Posterior cingulate gyrus (tissue), 11 donors: Measurements from ENCODE around the gene INSR.
A peak's percentile ranks its signal among the peaks of the same experiment; 100 is the strongest.

Experiments used
- DNase-seq, 10 donors: peaks; one replicate each; pipeline versions ENCODE4 v3.0.0 to v3.0.0-alpha.2; 2020 to 2021; ENCODE audit warnings: mixed read lengths in 3 of 10
- intact Hi-C: fragments of 100-400 bp; cut with DNase I; formaldehyde crosslinking; loops from one replicate; pipeline ENCODE4 v1.15.1; 2023

Gene INSR

DNA sequence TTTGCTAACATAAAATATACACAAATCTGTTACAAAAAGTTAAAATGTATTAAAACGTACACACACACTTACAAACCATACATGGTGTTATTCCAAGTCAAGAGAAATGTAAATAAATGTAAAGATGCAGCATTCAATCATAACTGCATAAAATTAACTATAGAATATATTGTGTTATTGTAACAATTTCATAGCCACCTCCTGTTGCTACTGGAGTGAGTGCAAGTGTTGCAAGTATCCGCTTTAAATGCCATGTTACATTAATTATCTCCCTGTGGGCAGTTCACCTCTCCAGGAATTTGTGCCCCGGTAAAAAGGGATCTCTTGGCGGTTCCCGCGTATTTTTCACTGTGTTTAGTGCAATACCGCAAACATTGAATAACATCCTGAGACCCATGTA lies 3.5 kb upstream of the INSR start:
- intact Hi-C loops = no loop called here
- no peak for DNase-seq

DNA sequence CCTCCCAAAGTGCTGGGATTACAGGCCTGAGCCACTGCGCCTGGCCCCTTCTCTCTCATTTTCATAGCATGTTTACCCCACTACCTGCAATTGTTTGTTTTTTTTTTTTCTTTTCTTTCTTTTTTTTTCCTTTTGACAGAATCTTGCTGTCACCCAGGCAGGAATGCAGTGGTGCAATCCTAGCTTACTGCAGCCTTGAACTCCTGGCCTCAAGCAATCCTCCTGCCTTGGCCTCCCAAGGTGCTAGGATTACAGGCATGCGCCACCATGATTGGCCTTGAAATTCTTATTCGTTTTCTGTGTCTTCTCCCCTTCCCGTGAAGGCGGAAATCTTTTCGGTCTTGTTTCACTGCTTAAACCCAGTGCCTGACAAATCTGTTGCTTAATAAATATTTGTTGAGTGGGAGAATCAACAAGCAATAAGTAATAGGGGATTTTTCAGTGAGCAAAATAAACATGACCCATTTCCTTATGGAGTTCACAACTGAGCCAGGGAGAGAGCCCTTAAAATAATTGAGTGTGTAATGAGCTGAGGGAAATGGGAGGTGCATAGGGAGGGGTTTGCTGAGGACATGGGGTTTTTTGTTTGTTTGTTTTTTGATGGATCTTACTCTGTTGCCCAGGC lies 1.8 kb upstream of the INSR start:
- DNase-seq = peak in 1 of 10 donors; percentile 22
- intact Hi-C loops = loop anchor here (2.0 kb wide), 1 partner anchor 147 kb away; no protein-coding TSS in a partner anchor

DNA sequence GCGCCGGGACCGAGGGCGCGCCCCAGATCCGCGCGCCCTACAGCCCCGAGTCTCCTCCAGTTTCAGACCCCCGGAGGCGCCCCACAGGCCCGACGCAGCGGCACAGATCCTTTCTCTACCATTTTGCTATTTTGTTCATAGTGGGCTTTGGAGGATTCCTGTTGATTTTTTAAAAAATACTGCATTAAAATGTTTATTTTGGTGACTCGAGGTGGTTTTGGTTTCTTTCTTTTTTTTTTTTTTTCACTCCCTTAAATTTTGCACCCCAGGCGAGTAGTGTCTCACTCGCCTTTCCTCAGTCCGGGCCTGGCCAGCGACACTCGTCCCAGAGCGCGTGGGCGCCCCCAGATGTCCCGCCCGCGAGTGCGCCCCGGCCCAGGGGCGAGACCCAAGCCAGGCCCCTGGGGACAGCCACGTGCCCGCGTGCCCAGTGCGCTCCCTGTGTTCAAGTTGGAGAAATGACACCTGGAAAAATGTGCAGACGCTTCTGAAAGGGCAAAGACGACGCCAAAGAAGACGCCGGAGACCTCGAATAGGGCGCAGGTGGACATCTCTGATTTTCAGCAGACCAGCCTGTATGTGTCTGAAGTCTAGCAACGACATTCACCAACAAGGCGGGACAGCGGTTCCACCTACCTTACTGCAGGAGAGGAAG lies 471 bp upstream of the INSR start:
- DNase-seq = peak; percentile 49 to 96 (median 64)
- intact Hi-C loops = loop anchor here (1.0 to 5.0 kb wide), 3 partner anchors 96 to 192 kb away; no protein-coding TSS in a partner anchor

DNA sequence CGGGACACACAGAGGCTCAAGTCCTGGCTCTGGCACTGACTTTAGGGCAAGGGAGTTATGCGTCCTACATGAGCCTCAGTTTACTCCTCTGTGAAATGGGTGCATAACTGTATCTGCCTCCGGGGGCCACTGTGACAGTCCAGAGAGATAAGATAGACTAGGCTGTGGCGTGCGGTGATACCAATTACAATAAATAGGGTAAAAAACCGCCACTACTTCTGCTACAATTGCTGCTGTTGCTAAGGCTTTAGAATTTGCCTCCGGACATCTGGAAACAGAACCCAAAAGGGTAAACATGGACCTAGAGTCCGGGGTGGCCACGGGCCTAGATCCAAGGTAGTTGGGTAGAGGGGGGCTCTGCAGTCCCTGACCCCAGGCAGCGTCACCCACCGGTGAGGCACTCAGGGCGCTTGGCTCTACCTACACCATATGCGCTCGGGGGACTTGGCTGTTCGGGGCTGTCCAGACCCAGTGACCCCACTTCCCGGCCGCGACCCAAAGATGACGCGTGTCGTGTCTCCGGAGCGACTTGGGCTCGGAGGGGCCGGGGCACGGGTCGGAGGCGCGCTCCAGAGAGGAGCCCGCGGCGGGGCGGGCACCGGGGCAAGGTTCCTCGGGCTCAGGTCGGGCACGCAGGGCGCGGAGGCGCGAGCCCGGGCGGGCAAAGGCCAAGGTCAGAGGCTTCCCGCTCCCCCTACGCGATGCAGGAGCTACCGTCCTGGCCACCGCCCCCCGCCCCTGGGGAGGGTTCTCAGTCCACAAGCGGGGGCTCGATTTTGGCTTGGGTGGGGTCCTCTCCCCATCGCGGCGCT lies 1.1 kb downstream of the INSR start:
- DNase-seq = peak in 9 of 10 donors; percentile 6 to 89 (median 22)
- intact Hi-C loops = loop anchor here (5.0 kb wide), 1 partner anchor 191 kb away; no protein-coding TSS in a partner anchor

DNA sequence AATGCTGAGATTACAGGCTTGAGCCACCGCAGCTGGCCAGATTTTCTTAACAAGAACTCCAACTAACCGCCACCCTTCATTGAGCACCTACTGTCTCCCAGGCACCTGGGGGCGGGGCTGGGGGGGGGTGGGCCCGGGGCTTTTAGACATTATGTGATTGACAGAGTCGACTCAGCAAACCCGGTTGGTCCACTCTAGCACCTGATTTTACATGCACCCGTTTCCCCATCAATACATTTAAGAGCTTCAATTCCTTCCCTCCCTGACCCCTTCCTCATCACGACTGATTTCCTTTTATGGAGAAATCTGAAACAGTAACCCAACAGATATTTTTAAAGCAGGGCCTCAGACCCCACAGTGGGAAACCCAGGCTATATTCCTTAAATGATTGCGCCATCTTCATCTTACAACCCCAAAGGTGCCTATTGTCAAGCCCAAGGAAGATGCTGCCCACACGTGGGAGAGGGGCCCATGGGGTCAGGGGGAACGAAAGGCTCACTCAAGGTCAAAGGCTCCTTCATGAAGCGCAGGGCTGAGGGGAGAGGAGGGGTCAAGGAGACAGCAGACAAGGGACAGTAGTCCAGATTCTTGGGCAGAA lies 1.8 kb downstream of the INSR start:
- intact Hi-C loops = loop anchor here (5.0 kb wide), 1 partner anchor 190 kb away; no protein-coding TSS in a partner anchor
- DNase-seq = peak in 1 of 10 donors; percentile 59

DNA sequence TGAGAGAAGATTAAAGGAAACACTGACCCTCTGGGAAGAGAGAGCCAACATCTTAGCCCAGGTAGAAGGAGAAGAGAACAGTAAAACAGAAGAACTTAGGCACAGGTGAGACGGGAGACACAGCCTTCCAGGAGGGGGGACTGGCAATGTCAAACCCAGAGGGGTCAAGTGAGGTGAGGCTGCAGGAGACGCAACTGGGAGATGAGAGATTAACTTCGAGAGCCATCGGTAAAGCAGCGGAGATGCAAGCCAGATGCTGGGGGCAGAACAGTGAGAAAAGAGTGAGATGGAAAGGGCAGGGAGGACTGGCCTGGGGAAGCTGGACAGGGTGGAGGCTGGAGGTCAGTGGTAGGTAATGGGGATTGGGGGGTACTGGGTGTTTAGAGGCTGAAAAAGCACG lies 5.2 kb downstream of the INSR start:
- intact Hi-C loops = no loop called here
- peak in 1 of 10 donors; percentile 44 for DNase-seq

DNA sequence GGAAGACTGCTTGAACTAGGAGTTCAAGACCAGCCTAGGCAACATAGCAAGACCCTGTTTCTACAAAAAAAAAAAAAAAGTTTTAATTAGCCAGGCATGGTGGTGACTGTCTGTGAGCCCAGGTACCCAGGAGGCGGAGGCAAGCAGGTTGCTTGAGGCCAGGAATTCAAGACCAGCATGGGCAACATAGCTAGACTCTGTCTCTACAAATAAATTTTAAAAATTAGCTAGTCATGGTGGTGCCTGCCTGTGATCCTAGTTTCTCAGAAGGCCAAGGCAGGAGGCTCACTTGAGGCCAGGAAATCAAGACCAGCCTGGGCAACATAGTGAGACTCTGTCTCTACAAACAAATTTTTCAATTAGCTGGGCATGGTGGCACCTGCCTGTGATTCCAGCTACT lies 6.1 kb downstream of the INSR start:
- DNase-seq = peak in 2 of 10 donors; percentile 13 to 31
- intact Hi-C loops = no loop called here

DNA sequence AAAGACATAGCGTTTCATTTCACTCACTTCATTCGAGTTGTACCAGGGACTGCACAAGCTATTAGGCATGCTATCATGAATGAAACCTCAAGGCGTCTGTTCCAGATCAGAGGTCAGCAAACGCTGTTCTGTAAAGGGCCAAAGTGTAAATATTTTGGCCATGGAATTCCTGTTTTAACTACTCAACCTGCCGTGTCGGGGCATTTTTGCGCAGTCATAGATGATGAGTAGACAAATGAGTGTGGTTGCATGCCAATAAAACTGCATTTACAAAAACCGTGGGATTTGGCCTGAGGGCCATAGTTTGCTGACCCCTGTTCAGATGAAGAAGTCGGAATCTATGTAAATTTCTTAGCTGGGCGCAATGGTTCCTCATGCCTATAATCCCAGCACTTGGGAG lies 6.5 kb downstream of the INSR start:
- intact Hi-C loops = no loop called here
- peak in 1 of 10 donors; percentile 6 for DNase-seq

DNA sequence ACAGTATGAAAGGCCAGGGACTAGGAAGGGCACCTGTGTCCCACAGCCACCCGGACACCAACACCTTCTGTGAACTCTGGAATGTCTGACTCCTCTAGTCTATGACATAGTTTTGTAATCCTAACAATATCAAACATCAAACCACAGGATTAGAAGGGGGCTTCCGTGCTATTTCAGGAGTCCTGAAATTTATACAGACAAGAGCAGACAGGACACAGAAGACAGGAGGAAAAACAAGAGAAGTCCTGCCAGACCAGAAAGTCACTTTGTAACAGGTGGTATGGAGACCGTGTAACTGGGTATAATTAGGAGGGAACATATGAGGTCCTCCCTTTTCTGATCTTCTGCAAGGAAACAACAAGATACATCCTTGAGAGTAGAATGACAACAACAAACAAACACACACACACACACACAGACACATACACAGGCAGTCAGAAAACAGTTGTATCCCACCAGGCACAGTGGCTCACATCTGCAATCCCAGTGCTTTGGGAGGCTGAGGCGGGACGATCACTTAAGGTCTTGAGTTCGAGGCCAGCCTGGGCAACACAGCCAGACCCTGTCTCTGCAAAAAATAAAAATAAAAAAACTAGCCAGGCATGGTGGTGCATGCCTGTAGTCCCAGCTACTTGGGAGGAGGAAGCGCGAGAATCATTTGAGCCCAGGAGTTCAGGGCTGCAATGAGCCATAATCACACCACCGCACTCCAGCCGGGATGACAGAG lies 13.1 kb downstream of the INSR start:
- DNase-seq = peak in 2 of 10 donors; percentile 27 to 28
- intact Hi-C loops = no loop called here

DNA sequence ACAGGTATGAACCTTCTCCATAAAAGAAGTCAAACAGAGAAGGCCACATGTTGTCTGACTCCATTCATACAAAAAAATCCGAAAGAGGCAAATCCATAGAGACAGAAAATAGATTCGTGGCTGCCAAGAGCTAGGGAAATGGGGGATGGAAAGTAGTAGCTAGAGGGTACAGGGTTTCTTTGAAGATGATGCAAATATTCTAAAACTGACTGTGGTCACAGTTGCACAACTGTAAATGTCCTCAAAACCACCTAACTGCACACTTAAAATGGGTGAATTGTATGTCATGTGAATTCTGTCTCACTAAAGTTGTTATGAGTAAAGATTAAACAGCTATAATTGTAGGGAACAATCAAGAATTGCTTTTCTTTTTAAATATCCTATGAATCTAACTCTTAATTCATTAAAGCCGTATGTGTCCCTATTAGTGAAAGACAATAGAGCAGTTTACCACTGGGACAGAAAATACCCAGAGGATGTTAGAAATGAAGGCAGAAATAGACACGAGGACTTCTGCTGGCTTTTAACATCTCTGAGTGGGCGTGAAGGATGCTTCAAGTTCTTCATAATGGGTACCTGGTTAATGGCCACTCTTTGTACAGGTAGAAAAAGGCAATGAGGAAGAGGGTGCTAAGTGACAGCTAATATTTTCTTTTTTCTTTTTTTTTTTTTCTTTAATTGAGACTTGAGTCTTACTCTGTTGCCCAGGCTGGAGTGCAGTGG lies 21.2 kb downstream of the INSR start:
- intact Hi-C loops = no loop called here
- DNase-seq = no peak

DNA sequence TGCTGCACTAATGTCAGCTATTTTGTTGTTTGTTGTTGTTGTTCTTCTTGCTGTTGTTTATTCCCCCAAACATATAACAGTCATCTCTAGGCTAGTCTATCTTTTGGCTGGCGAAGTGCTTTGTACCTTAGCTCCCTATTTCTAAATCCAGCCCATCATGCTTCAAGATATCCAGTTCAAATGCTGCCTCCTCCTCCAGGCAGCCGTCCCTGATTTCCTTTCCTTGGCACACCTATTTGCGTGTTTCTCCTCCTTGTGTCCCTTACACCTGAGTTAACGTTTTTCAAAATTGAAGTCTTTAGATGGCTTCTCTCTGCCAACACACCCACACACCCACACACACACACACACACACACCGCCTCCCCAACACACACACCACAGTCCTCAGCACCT lies 25.5 kb downstream of the INSR start:
- DNase-seq = peak in 1 of 10 donors; percentile 43
- intact Hi-C loops = no loop called here

DNA sequence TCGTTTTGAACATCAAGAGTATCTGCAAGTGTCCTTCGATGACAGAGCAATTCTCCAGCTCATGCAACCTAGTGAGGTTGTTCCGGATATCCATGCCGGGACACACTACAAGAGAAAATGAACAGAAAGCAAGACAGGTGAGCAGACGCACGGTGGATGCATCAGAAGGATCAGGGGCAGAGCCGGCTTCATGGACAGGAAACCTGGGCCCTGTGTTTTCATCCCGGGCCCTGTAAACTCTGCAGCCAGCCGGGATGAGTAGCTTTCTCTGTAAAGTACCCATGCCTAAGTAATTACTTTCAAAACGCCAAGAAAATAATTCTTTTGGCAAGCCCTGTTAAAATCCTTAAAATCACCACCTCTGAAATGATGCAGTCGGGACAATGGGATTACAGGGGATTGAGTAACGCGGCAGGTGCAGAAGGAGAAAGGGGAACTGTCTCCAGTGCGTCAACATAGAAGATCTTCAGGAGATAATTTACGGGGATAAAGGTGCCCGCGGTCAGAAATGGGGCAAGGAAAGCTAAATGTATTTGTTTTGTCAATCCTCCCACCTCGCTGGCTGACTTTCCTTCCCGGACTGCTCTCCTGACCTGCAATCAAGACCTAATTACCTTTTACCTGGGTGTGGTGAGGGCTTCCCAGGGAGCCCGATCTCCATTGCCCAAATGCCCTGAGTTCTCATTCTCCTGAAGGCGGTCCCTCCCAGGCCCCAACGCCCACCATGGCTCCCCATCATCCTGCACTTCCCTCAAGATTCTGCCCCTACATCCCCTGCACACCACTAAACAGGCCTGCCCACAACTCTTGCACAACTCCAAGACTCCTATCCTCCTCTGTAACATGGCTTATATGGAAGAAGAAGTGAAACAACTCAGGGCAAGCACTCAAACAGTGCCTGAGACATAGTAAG lies 26.2 kb downstream of the INSR start:
- DNase-seq = peak in 2 of 10 donors; percentile 55 to 72
- intact Hi-C loops = no loop called here

DNA sequence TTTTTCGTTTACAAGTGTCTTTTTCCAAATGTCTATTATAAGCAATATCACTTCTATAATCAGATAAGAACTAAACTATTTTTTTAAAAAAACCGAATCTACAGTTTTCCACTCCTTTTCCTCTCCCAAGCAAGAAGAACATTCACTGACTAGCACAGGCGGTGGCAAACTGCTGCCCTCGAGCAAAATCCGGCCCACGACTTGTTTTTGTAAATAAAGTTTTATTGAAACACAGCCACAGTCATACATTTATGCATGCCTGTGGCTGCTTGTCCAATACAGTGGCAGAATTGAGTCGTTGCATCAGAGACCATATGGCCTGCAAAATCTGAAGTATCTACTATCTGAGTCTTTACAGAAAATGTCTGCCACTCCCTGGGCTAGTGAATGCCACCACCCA lies 27.4 kb downstream of the INSR start:
- intact Hi-C loops = no loop called here
- DNase-seq = peak in 2 of 10 donors; percentile 16 to 71

DNA sequence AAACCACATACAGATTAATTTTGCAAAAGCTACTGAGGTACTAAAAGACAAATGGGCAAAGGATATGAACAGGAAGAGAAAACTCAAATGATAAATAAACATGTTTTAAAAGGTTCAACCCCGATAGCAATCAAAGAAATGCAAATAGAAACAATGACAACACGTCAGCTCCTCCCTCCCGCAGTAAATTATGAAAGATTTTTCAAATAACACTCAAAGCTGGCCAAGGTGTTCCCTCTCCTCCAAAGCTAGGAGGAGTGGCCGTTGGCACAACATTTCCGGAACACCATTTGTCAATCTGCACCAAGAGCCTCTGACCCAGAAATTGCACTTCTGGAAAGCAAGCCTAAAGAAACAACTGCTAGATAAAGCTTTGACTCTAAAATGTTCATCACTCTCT lies 28.3 kb downstream of the INSR start:
- DNase-seq = peak in 3 of 10 donors; percentile 10 to 35 (median 15)
- intact Hi-C loops = no loop called here

DNA sequence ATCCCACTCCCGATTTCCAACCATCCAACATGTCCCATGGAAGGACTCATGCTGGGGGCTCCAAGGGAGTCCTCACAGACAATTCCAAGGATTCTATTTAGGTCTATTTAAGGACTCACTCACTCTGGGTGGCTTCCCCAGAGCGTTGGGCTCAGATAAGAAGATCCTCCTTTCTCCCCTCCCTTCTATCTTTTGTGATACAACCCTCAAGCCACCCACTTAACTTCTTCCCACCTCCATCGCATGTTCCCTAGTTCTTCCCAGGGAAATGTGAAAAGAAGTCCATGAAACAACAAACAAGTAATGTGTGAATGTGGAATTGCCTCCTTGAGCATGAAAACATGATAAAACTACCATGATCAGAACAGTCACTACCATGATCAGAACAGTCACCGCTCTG lies 29.4 kb downstream of the INSR start:
- intact Hi-C loops = no loop called here
- DNase-seq = no peak

DNA sequence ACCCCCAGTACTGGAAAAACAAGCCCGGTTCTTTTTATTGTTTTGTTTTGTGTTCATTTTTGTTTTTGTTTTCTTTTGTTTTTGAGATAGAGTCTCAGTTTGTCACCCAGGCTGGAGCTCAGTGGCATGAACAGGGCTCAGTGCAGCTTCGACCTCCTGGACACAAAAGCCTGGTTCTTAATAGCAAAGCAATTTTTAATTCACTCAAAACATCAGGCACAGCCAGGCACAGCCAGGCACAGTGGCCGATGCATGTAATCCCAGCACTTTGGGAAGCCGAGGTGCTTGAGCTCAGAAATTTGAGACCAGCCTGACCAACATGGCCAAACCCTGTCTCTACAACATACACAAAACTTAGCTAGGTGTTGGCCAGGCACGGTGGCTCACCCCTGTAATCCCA lies 30.7 kb downstream of the INSR start:
- peak in 3 of 10 donors; percentile 5 to 66 (median 24) for DNase-seq
- intact Hi-C loops = no loop called here

DNA sequence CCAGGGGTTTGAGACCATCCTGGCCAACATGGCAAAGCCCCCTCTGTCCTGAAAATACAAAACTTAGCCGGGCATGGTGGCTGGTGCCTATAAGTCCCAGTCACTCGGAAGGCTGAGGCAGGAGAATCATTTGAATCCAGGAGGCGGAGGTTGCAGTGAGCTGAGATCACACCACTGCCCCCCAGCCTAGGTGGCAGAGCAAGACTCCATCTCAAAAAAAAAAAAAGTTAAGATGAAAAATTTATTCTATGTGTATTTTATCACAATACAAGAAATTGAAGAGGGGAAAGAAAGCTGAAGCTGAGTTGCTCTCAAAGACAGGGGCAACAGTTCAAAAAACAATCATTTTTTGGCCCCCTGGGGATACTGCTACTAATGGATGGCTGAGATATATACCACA lies 31.1 kb downstream of the INSR start:
- DNase-seq = peak in 1 of 10 donors; percentile 41
- intact Hi-C loops = no loop called here

DNA sequence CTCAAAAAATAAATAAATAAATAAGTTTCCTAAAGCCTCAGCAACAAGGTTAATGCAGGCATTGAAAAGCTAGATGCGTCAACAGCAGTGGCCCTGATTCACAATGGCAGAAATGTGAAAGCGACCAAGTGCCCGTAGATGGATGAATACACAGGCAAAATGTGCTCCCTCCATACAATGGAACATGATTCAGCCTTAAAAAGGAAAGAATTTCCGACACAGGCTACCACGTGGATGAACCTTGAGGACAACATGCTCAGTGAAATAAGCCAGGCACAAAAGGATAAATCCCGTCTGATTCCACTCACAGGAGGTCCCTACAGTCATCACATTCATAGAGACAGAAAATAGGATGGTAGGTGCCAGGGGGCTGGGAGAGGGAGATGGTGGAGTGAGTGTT lies 31.7 kb downstream of the INSR start:
- intact Hi-C loops = no loop called here
- peak in 1 of 10 donors; percentile 19 for DNase-seq
